Testis (tissue), 2 donors: ENCODE results near the gene CFAP58.

Experiments
- CTCF ChIP-seq, 3 experiments: fragments of 450-650 bp in 2 of 3; fragments of 200-600 bp in 1 of 3; sonication (generic) in 1 of 3; IDR thresholded peaks; one replicate each; pipeline ENCODE4 v1.5.1; 2016 to 2019; ENCODE audit warnings: antibody characterized with exemption in 3 of 3, mild to moderate bottlenecking in 2 of 3, moderate library complexity in 1 of 3
- POLR2A ChIP-seq: fragments of 450-650 bp; IDR thresholded peaks from one replicate; pipeline ENCODE4 v1.6.1; 2017; ENCODE audit warnings: antibody characterized with exemption, mild to moderate bottlenecking, moderate library complexity

- TF ChIP-seq CTCF (IDR thresholded peaks at IDR 0.05) (no peak), POLR2A (no peak)
Measured at GRCh38 chr10:104450954-104451353, 97.3 kb downstream of the CFAP58 start.
